ENCODE results near the gene C19orf81. TPM values are rescaled to one million over a fixed set of nuclear protein-coding genes. Genes with fewer than 3 reads are reported as not detected.

C19orf81 gene
- total RNA-seq, 1 donor from 2014 or later, result not detected

DNA sequence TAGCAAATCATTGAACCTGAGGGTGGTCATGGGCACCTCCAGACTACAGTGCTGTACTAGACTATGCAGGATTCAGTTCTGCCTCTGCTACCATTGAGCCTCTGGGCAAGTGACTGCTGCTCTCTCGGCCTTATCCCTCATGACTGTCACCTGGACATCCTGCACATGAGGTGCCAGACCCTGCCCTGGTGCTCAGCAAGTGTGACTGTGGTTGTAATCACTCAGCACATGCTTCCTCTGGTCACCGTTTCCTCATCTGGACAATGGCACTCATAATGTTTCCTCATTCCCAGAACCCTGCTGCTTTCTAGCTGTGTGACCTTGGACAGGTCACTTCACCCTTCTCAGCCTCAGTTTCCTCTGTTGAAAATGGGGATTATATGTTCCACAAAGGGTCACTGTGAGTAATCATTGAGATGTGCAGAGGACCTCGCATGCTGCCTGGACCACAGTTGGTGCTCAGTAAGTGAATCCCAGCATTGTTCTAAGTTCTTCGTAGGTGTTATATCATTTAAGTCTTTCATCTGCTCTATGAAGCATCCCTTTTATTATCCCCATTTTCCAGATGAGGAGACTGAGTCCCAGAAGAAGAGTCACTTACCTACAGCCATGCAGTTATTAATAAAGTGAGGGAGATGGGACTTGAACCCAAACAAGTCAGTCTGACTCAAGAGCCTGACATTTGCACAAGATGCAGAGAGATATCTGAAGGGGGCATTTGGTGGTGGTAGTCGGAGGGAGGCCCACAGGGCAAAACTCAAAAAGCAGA is 12.7 kb upstream of the C19orf81 start:
- FAIRE-seq (no peak), DNase-seq (ENCODE audit: low read depth) (no peak)
- Mint-ChIP-seq H3K4me3 (ENCODE audit: unreplicated experiment) (no peak overlapping the region), H3K4me1 (ENCODE audit: low read depth, unreplicated experiment) (no peaks in the 10 kb centered on the region), H3K27me3 (ENCODE audit: low read depth, unreplicated experiment) (no peaks in the 10 kb centered on the region), H3K36me3 (ENCODE audit: low read depth, unreplicated experiment) (no peaks in the 10 kb centered on the region), H3K27ac (ENCODE audit: unreplicated experiment) (no peak overlapping the region), H3K9me3 (ENCODE audit: unreplicated experiment) (peaks cover 32% of the 10 kb centered on the region)
- H2AFZ ChIP-seq (ENCODE audit: low read depth, low read length), result no peak overlapping the region
- H3K4me1 ChIP-seq (ENCODE audit: insufficient read depth, low read length), result no peaks in the 10 kb centered on the region
- H3K79me2 ChIP-seq (ENCODE audit: insufficient read depth, low read length), result no peaks in the 10 kb centered on the region
- peaks cover 7% of the 10 kb centered on the region for H3K27me3 ChIP-seq (ENCODE audit: insufficient read depth, low read length)
- H3K27ac ChIP-seq (ENCODE audit: low read depth, low read length), result no peak overlapping the region
- no peaks in the 10 kb centered on the region for H3K36me3 ChIP-seq (ENCODE audit: insufficient read depth, low read length)
- H3K4me2 ChIP-seq (ENCODE audit: low read length), result no peak overlapping the region
- H3K9me3 ChIP-seq (ENCODE audit: insufficient read depth, low read depth, low read length), result peaks cover 4% of the 10 kb centered on the region
- no peak overlapping the region for H3K4me3 ChIP-seq (ENCODE audit: insufficient read depth, low read depth, low read length)
- no peak overlapping the region for H3K9ac ChIP-seq (ENCODE audit: low read length)
- TF ChIP-seq, protein P1, sequence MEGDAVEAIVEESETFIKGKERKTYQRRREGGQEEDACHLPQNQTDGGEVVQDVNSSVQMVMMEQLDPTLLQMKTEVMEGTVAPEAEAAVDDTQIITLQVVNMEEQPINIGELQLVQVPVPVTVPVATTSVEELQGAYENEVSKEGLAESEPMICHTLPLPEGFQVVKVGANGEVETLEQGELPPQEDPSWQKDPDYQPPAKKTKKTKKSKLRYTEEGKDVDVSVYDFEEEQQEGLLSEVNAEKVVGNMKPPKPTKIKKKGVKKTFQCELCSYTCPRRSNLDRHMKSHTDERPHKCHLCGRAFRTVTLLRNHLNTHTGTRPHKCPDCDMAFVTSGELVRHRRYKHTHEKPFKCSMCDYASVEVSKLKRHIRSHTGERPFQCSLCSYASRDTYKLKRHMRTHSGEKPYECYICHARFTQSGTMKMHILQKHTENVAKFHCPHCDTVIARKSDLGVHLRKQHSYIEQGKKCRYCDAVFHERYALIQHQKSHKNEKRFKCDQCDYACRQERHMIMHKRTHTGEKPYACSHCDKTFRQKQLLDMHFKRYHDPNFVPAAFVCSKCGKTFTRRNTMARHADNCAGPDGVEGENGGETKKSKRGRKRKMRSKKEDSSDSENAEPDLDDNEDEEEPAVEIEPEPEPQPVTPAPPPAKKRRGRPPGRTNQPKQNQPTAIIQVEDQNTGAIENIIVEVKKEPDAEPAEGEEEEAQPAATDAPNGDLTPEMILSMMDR (IDR thresholded peaks at IDR 0.05; ENCODE audit: insufficient read depth, low read depth, low read length), result no peak
- no peak for TF ChIP-seq EZH2 (IDR thresholded peaks at IDR 0.05; ENCODE audit: insufficient read depth, low read length)
- H4K20me1 ChIP-seq (ENCODE audit: insufficient read depth, low read length), result no peaks in the 10 kb centered on the region

DNA sequence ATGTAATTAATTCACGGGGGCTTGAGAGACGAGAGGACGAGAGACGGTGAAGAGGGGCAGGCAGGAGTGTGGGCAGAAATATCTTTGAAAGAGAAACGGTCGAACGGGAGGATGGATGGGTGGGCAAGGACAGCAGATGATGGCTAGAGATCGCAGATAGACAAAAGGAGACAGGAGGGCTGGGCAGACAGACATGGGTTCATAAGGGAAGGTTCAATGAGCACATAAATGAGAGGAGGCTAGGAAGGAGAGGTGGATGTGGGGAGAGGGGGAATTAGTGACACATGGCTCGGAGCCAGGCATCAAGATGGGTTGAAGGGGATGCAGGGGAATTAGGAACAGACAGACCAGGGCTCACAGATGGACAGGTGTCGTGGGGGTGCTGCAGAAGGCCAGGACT is 10.6 kb upstream of the C19orf81 start:
- H3K27ac ChIP-seq (ENCODE audit: low read depth, low read length), result no peak overlapping the region
- TF ChIP-seq, protein P1 (IDR thresholded peaks at IDR 0.05; ENCODE audit: insufficient read depth, low read depth, low read length), result no peak
- no peak for TF ChIP-seq EZH2 (IDR thresholded peaks at IDR 0.05; ENCODE audit: insufficient read depth, low read length)
- no peaks in the 10 kb centered on the region for H3K4me1 Mint-ChIP-seq (ENCODE audit: low read depth, unreplicated experiment)
- no peak for DNase-seq (ENCODE audit: low read depth)
- no peaks in the 10 kb centered on the region for H3K36me3 Mint-ChIP-seq (ENCODE audit: low read depth, unreplicated experiment)
- H3K9me3 Mint-ChIP-seq (ENCODE audit: unreplicated experiment), result peaks cover 37% of the 10 kb centered on the region
- no peak overlapping the region for H3K4me3 Mint-ChIP-seq (ENCODE audit: unreplicated experiment)
- no peak for FAIRE-seq
- no peaks in the 10 kb centered on the region for H3K27me3 Mint-ChIP-seq (ENCODE audit: low read depth, unreplicated experiment)
- no peaks in the 10 kb centered on the region for H3K79me2 ChIP-seq (ENCODE audit: insufficient read depth, low read length)
- H2AFZ ChIP-seq (ENCODE audit: low read depth, low read length), result no peak overlapping the region
- H3K27ac Mint-ChIP-seq (ENCODE audit: unreplicated experiment), result no peak overlapping the region
- H3K9ac ChIP-seq (ENCODE audit: low read length), result no peak overlapping the region
- no peaks in the 10 kb centered on the region for H3K36me3 ChIP-seq (ENCODE audit: insufficient read depth, low read length)
- no peaks in the 10 kb centered on the region for H3K4me1 ChIP-seq (ENCODE audit: insufficient read depth, low read length)
- H3K9me3 ChIP-seq (ENCODE audit: insufficient read depth, low read depth, low read length), result no peaks in the 10 kb centered on the region
- H3K4me3 ChIP-seq (ENCODE audit: insufficient read depth, low read depth, low read length), result no peak overlapping the region
- no peak overlapping the region for H3K4me2 ChIP-seq (ENCODE audit: low read length)
- peaks cover 7% of the 10 kb centered on the region for H3K27me3 ChIP-seq (ENCODE audit: insufficient read depth, low read length)
- no peaks in the 10 kb centered on the region for H4K20me1 ChIP-seq (ENCODE audit: insufficient read depth, low read length)
